HepG2 (cell line): Measurements from ENCODE around the gene PAPOLA.

ENCODE experiments used
- ELF3 ChIP-seq: IDR thresholded peaks from 2 replicates; pipeline ENCODE4 v1.6.1; 2016; ENCODE audit warnings: missing genetic modification reagents, missing compliant biosample characterization
- REXO4 ChIP-seq: sonication (generic); formaldehyde crosslinking; IDR thresholded peaks from 2 replicates; pipeline ENCODE4 v1.8.0; 2022; ENCODE audit warnings: missing genetic modification reagents, mild to moderate bottlenecking, borderline replicate concordance
- SP4 ChIP-seq: sonication (generic); formaldehyde crosslinking; IDR thresholded peaks from 2 replicates; pipeline ENCODE4 v1.8.1; 2023; ENCODE audit warnings: mild to moderate bottlenecking, missing genetic modification reagents
- ZNF20 ChIP-seq: sonication (generic); formaldehyde crosslinking; IDR thresholded peaks from 2 replicates; pipeline ENCODE4 v1.4.0; 2020; ENCODE audit warnings: mild to moderate bottlenecking, moderate library complexity, missing genetic modification reagents

DNA sequence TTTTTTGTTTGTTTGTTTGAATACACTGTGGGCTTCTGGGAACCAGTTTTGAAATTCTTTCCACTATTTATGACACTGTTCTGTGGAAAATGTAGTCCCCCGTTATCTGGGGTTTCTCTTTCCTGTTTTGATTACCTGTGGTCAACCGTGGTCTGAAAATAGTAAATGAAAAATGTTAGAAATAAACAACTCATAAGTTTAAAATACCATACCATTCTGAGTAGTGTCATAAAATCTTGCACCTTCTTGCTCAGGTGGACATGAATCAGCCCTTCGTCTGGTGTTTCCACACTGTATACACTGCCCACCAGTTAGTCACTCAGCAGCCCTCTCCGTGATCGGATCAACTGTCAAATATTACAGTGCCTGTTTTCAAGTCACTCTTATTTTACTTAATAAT is 5.1 kb upstream of the PAPOLA start:
- TF ChIP-seq ZNF20 (CRISPR knock-in tag) (no peak), SP4 (CRISPR knock-in tag) (no peak), REXO4 (CRISPR knock-in tag) (no peak), ELF3 (CRISPR knock-in tag) (no peak)
